SK-N-MC (cell line): ENCODE data around the gene ZNHIT1.
"Not testable (repeated sequence)": the region's sequence is repeated elsewhere in the genome, so short reads cannot be mapped to it uniquely, and the experiment has no call there.

Source experiments
- DNase-seq: peaks from one replicate; pipeline ENCODE4 v3.0.0-alpha.2; 2011; ENCODE audit warnings: low read depth, low spot score
- H3K27ac ChIP-seq: fragments of 200-600 bp; sonication (generic); 2 replicates; pipeline ENCODE4 v1.5.1; 2016; ENCODE audit warnings: mixed run types
- H3K36me3 ChIP-seq: fragments of 200-600 bp; sonication (generic); 2 replicates; pipeline ENCODE4 v1.6.1; 2017; ENCODE audit warnings: antibody characterized with exemption, low read length, mixed read lengths; ENCODE audit not compliant: insufficient read depth
- H3K4me3 ChIP-seq: fragments of 200-600 bp; sonication (generic); 2 replicates; pipeline ENCODE4 v1.5.1; 2016
- H3K9ac ChIP-seq: fragments of 200-600 bp; sonication (generic); 2 replicates; pipeline ENCODE4 v1.8.0; 2017; ENCODE audit warnings: mixed run types, mixed read lengths; ENCODE audit not compliant: insufficient read length
- H3K9me3 ChIP-seq: fragments of 200-600 bp; sonication (generic); 2 replicates; pipeline ENCODE4 v1.6.1; 2017; ENCODE audit warnings: low read depth, mild to moderate bottlenecking, antibody characterized with exemption, low read length, moderate library complexity, mixed read lengths
- EZH2 ChIP-seq: fragments of 200-600 bp; sonication (generic); IDR thresholded peaks from one replicate; pipeline ENCODE4 v1.6.1; 2017; ENCODE audit warnings: antibody characterized with exemption
- FOXP2 ChIP-seq: optimal IDR thresholded peaks from 2 replicates; pipeline ENCODE3; 2011; ENCODE audit warnings: mild to moderate bottlenecking, moderate library complexity; ENCODE audit not compliant: insufficient read depth; ENCODE audit errors: extremely low read length, control extremely low read depth
- POLR2AphosphoS5 ChIP-seq: IDR thresholded peaks from 2 replicates; pipeline ENCODE4 v1.6.1; 2012; ENCODE audit warnings: mild to moderate bottlenecking, low read depth, low read length, borderline replicate concordance

ZNHIT1 gene

DNA sequence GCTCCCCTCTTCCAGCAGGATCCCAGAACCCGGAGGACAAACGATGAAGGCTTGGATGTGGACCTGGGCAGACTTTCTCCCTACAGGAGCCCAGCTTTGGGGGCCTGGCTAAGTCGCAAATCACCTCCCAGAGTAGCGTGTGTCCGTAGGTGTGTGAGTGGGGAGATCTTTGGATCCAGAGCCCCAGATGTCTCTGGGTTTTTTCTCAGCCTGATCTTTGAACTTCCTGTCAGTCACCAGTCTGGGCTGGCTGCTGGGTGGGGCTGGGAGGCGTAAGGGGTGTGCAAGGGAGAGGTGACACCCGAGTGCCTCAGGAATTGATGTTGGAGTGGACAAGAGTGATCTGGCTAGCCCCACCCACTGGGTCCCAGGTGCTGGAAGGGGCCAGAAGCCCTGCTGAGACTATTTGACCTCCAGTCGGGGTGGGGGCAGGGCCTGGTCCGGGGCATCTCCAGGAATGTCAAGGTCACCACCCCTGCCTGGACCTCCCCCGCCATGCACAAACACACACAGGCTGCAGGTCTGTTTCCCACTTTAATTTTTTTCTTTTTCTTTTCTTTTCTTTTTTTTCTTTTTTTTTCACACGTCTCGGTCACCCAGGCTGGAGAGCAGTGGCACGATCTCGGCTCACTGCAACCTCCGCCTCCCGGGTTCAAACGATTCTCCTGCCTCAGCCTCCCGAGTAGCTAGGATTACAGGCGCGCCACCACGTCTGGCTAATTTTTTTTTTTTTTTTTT lies 16.9 kb upstream of the ZNHIT1 start, which contains the start of gene MOGAT3:
Gene MOGAT3, minus strand, starts transcription at position 175 of the 738 bp plus-strand sequence. CDS start 182 bp downstream, outside the sequence.
- H3K27ac ChIP-seq: no peak within 1 kb of the TSS
- TF ChIP-seq POLR2AphosphoS5: no peak
- no peak for TF ChIP-seq EZH2
- no peak for TF ChIP-seq FOXP2
- no peak within 1 kb of the TSS for H3K4me3 ChIP-seq
- H3K9me3 ChIP-seq: no peaks in the 10 kb centered on the region
- no peak for DNase-seq
- H3K9ac ChIP-seq: no peak within 1 kb of the TSS
- H3K36me3 ChIP-seq: no peaks in the 10 kb centered on the region

DNA sequence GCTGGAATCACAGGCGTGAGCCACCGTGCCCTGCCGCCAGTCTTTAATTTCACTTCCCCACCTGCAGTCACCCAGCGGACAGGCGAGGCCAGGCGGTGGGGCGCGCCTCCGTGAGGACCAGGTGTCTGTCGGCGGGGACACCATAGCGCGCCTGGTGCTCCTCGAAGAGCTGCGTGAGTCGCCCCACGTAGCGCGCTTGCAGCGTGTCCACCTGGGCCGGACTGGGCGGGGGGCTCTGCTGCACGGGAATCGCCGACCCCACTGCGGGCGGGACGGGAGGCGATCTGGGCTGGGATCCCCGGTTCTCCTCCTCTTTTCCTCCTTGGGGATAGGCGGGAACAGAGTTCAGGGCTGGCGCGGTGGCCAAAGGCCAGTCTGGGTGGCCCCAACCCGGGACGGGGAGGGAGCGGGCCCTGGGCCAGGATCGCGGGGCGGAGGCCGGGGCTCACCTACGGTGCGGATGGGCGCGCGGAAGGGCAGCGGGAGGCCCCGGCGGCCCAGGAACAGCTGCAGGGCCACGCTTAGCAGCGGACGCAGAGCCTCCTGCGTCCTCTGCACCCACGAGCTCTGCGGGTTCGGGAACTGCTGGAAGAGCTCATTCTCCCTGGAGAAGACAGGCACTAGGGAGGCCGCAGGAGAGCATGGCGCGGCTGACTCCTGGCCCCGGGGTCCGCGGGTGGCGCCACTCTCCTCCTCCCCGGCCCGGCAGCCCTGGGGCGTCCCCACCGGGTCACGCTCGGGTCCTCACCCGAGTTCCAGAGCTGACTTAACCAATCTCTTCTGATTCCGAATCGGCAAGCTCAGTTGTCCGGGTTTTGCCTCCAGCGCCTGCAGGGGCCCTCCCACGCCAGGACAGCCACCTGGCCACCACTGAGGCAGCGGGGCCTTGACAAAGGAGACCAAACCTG lies 16.0 kb upstream of the ZNHIT1 start:
- Histone ChIP-seq H3K27ac (no peak overlapping the region), H3K9ac (no peak overlapping the region)

DNA sequence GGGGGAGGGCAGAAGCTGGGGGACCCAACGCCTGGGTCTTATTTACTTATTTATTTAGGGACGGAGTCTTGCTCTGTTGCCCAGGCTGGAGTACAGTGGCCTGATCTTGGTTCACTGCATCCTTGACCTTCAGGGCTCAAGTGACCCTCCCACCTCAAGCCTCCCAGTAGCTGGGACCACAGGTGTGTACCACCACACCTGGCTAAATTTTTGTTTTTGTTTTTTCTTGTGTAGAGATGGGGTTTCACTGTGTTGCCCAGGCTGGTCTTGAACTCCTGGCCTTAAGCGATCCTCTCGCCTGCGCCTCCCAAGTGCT lies 15.4 kb upstream of the ZNHIT1 start:
- no peak for TF ChIP-seq FOXP2
- TF ChIP-seq EZH2: no peak
- TF ChIP-seq POLR2AphosphoS5: no peak
- Histone ChIP-seq H3K4me3 (no peak overlapping the region), H3K36me3 (no peaks in the 10 kb centered on the region), H3K9ac (no peak overlapping the region), H3K27ac (no peak overlapping the region), H3K9me3 (no peaks in the 10 kb centered on the region)
- no peak for DNase-seq

More for the DNA sequence above, 16.0 kb upstream of the ZNHIT1 start:
- no peaks in the 10 kb centered on the region for H3K9me3 ChIP-seq
- no peak overlapping the region for H3K4me3 ChIP-seq
- no peaks in the 10 kb centered on the region for H3K36me3 ChIP-seq
- TF ChIP-seq EZH2 (no peak), FOXP2 (no peak), POLR2AphosphoS5 (no peak)
- DNase-seq: no peak

GRCh38 chr7:101203740-101204738 lies 13.9 kb upstream of the ZNHIT1 start:
- H3K9me3 ChIP-seq, H3K27ac ChIP-seq, DNase-seq: not testable (repeated sequence)

GRCh38 chr7:101205901-101206664 lies 11.9 kb upstream of the ZNHIT1 start:
- no peak for DNase-seq
- Histone ChIP-seq H3K9me3 (no peaks in the 10 kb centered on the region), H3K4me3 (no peak overlapping the region), H3K9ac (no peak overlapping the region), H3K27ac (no peak overlapping the region), H3K36me3 (peaks cover 4% of the 10 kb centered on the region; the same call in 1 of the 2 replicates)
- no peak for TF ChIP-seq EZH2
- TF ChIP-seq POLR2AphosphoS5: no peak
- no peak for TF ChIP-seq FOXP2

More at GRCh38 chr7:101203740-101204738, 13.9 kb upstream of the ZNHIT1 start:
- H3K4me3 ChIP-seq, H3K9ac ChIP-seq, H3K36me3 ChIP-seq: not testable (repeated sequence)

GRCh38 chr7:101206665-101207042 lies 11.3 kb upstream of the ZNHIT1 start:
- Histone ChIP-seq H3K9ac (no peak overlapping the region), H3K9me3 (no peaks in the 10 kb centered on the region), H3K27ac (no peak overlapping the region), H3K4me3 (no peak overlapping the region), H3K36me3 (peaks cover 4% of the 10 kb centered on the region; the same call in 1 of the 2 replicates)
- no peak for TF ChIP-seq POLR2AphosphoS5
- no peak for TF ChIP-seq EZH2
- TF ChIP-seq FOXP2: no peak
- no peak for DNase-seq

DNA sequence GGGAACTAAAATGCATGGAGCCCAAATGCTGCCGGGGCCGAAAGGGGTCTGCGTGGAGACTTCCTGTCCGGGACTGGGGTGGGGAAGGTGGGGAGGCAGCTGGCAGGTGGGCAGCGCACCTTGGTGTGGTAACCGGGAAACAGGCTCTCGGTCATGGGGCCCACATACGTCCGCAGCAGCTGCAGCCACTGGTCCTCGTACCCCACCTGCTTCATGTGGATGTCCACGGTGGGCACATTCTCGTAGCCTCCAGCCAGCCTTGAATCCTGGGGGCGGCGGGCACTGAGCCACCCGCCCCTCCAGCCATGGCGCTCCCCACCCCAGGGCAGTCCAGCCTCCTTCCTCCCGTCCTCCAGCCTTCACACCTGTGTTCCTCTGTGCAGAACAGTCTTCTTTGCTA lies 10.5 kb upstream of the ZNHIT1 start:
- H3K36me3 ChIP-seq: peaks cover 4% of the 10 kb centered on the region; the same call in 1 of the 2 replicates
- TF ChIP-seq EZH2: no peak
- TF ChIP-seq POLR2AphosphoS5: no peak
- no peak for TF ChIP-seq FOXP2
- H3K4me3 ChIP-seq: no peak overlapping the region
- no peak for DNase-seq
- H3K9me3 ChIP-seq: no peaks in the 10 kb centered on the region
- no peak overlapping the region for H3K9ac ChIP-seq
- no peak overlapping the region for H3K27ac ChIP-seq
